ENCODE results near the gene NXNL2.

The NXNL2 gene

DNA sequence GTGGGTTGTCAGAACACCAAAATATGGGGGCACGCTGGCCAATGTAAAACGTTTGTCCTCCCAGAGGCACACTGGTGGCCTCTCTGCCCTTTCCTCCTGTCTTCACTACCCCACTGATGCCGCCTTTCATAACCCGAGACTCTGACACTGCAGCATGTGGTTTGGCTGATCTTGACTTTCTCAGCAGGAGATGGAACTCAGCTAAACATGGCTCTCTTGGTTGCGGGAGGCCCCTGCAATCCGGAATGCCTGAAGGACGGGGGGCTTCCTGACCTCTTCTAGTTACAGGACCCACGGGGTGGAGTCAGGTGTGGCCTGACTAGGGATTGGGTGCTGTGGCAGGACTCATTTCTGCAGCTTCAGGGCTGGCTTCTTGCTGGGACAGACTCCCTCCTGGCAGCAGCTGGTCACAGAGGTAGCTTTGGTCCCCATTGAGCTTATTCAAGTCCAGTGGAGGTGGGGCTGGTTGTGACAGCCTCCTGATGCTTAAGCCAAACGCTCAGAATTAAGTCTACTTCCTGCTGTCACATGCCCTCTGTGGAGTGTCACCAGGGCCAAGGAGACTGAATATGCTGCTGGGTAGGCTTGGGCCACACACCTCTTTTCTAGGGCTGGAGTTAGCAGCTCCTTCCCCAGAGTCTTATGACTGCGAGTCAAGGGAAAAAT, 44.2 kb downstream of the NXNL2 start:
- DNase-seq = no peak

DNA sequence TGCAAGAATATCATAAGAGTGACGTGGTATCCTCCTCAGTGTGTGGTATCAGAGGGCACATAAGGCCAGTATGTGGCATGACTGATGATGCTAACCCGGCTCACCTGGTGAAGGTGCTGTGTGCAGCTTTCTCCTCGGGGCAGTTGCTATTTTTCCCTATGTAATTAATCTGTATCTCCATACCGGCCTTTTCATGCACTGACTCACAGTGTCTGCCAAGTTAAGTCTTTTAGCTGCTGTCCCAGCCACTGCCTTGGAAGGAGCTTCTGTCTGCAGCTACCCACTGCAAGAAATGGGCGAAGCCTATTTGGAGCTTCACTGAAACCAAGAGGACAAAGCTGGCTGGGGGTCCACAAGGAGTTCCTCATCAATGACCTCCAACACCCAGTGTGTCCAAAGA, 46.0 kb downstream of the NXNL2 start:
- no peak for DNase-seq

DNA sequence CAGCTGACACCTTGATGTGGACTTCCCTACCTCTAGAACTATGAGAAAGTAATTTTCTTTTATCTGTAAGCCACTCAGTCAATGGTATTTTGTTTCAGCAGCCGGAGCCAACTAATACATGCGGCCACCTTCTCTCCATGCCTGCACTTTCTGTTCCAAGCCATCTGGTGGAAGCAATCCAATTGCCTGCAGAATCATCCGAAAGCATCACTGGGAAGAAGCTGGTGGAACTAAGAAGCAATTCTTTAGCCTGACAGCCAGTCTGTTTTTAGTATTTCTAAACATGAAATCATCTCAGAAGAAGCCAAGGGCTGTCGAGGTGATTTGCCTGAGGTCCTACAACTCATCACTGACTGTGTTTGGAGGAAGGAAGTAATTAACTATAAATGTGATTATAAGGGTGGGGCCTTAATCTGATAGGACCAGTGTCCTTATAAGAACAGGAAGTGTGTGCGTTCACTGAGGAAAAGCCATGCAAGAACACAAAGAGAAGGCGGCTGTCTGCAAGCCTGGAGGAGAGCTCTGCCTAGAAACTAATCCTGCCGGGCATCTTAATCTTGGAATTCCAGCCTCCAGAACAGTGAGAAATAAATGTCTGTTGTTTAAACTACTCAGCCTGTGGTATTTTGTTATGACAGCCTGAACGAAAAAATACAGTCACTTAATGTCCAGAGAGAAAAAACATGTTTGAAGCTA, 49.1 kb downstream of the NXNL2 start:
- DNase-seq = no peak

GRCh38 chr9:88585426-88585825, 50.4 kb downstream of the NXNL2 start:
- DNase-seq = no peak

DNA sequence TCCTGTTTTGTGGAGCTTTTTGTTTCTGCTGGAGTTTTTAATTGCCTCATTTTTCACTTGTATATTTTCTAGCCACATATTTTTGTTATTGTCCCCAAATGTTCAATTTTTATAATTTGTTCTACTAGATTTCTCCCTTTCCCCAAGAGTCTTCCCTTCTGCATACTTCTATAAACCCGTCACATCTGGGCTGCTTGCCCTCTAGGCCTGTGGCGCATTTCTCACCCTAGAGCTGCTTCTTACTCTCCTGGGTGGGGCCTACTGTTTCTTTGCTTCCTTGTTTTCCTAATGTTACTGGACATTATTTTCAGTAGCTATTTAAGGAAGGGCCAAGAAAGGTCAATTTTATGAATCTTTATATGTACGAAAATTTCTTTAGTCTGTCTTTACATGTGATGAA, 51.5 kb downstream of the NXNL2 start:
- DNase-seq = no peak

- DNase-seq = no peak
Measured at GRCh38 chr9:88587182-88587581, 52.2 kb downstream of the NXNL2 start.

GRCh38 chr9:88587885-88588649, 53.1 kb downstream of the NXNL2 start:
- no peak for DNase-seq

- DNase-seq = no peak
Measured at GRCh38 chr9:88589656-88590055, 54.7 kb downstream of the NXNL2 start.

- DNase-seq = no peak
Measured at GRCh38 chr9:88590558-88591146, 55.7 kb downstream of the NXNL2 start.

GRCh38 chr9:88593537-88594185, 58.7 kb downstream of the NXNL2 start:
- DNase-seq = peak; percentile 39

Measured in DMS153 (cell line).